H9 (cell line): Measurements from ENCODE around the gene ECSCR. TPM values are rescaled to one million over a fixed set of nuclear protein-coding genes. Genes with fewer than 3 reads are reported as not detected.

Experiments
- DNase-seq: peaks from one replicate; pipeline ENCODE4 v3.0.0-alpha.2; 2017
- H2AFZ ChIP-seq: one replicate; pipeline ENCODE4 v1.6.1; 2013; ENCODE audit warnings: mild to moderate bottlenecking, low read length, control low read depth, moderate library complexity
- H2AK5ac ChIP-seq: 2 replicates; pipeline ENCODE4 v1.6.1; 2013; ENCODE audit warnings: low read length, control low read depth, mixed read lengths; ENCODE audit not compliant: insufficient read length
- H2BK120ac ChIP-seq: one replicate; pipeline ENCODE4 v1.6.1; 2013; ENCODE audit warnings: low read depth, mild to moderate bottlenecking, low read length, control low read depth, inconsistent platforms; ENCODE audit not compliant: poor library complexity, severe bottlenecking
- H2BK12ac ChIP-seq: 2 replicates; pipeline ENCODE4 v1.6.1; 2013; ENCODE audit warnings: low read length, control low read depth, mixed read lengths, low read depth; ENCODE audit not compliant: insufficient read length
- H2BK15ac ChIP-seq: 2 replicates; pipeline ENCODE4 v1.6.1; 2013; ENCODE audit warnings: low read depth, low read length, control low read depth
- H2BK20ac ChIP-seq: one replicate; pipeline ENCODE4 v1.6.1; 2013; ENCODE audit warnings: low read depth, mild to moderate bottlenecking, low read length, control low read depth, inconsistent platforms; ENCODE audit not compliant: poor library complexity, severe bottlenecking
- H2BK5ac ChIP-seq: 2 replicates; pipeline ENCODE4 v1.6.1; 2013; ENCODE audit warnings: low read length, control low read depth, mixed read lengths; ENCODE audit not compliant: insufficient read length
- H3K14ac ChIP-seq: 2 replicates; pipeline ENCODE4 v1.6.1; 2013; ENCODE audit warnings: low read length, control low read depth; ENCODE audit not compliant: insufficient read depth
- H3K18ac ChIP-seq: 2 replicates; pipeline ENCODE4 v1.6.1; 2013; ENCODE audit warnings: low read depth, mild to moderate bottlenecking, mixed read lengths, low read length, control low read depth; ENCODE audit not compliant: insufficient read length
- H3K23ac ChIP-seq: 2 replicates; pipeline ENCODE4 v1.6.1; 2013; ENCODE audit warnings: low read length, control low read depth, mixed read lengths, low read depth; ENCODE audit not compliant: insufficient read length
- H3K23me2 ChIP-seq: 2 replicates; pipeline ENCODE4 v1.6.1; 2013; ENCODE audit warnings: low read depth, mild to moderate bottlenecking, mixed read lengths, low read length, control low read depth; ENCODE audit not compliant: insufficient read length, poor library complexity, severe bottlenecking
- H3K27ac ChIP-seq: 2 replicates; pipeline ENCODE4 v1.5.1; 2013; ENCODE audit warnings: low read length, control low read depth, mixed read lengths, low read depth; ENCODE audit not compliant: insufficient read length
- H3K27me3 ChIP-seq: 2 replicates; pipeline ENCODE4 v1.6.1; 2013; ENCODE audit warnings: low read length, control low read depth, inconsistent platforms; ENCODE audit not compliant: insufficient read depth
- H3K4ac ChIP-seq: 2 replicates; pipeline ENCODE4 v1.6.1; 2013; ENCODE audit warnings: low read depth, mild to moderate bottlenecking, control low read depth, inconsistent platforms, low read length, moderate library complexity
- H3K4me1 ChIP-seq: 2 replicates; pipeline ENCODE4 v1.6.1; 2013; ENCODE audit warnings: low read length, control low read depth, inconsistent platforms; ENCODE audit not compliant: insufficient read depth
- H3K4me2 ChIP-seq: 2 replicates; pipeline ENCODE4 v1.6.1; 2013; ENCODE audit warnings: low read length, control low read depth, mixed read lengths; ENCODE audit not compliant: insufficient read length, insufficient read depth
- H3K56ac ChIP-seq: 2 replicates; pipeline ENCODE4 v1.6.1; 2013; ENCODE audit warnings: low read depth, mild to moderate bottlenecking, mixed read lengths, low read length, control low read depth; ENCODE audit not compliant: insufficient read length
- H3K79me1 ChIP-seq: 2 replicates; pipeline ENCODE4 v1.6.1; 2013; ENCODE audit warnings: low read depth, mild to moderate bottlenecking, moderate library complexity, low read length, control low read depth, inconsistent platforms; ENCODE audit not compliant: insufficient read depth, poor library complexity, severe bottlenecking
- H3K79me2 ChIP-seq: 2 replicates; pipeline ENCODE4 v1.6.1; 2013; ENCODE audit warnings: low read length, control low read depth, inconsistent platforms; ENCODE audit not compliant: insufficient read depth
- H3K9ac ChIP-seq: 2 replicates; pipeline ENCODE4 v1.6.1; 2013; ENCODE audit warnings: low read length, control low read depth, mixed read lengths; ENCODE audit not compliant: insufficient read length; ENCODE audit errors: extremely low read depth
- H3K9me3 ChIP-seq: one replicate; pipeline ENCODE4 v1.6.1; 2013; ENCODE audit warnings: low read depth, low read length, inconsistent platforms; ENCODE audit not compliant: control insufficient read depth
- H3T11ph ChIP-seq: one replicate; pipeline ENCODE4 v1.6.1; 2013; ENCODE audit warnings: mild to moderate bottlenecking, low read length, control low read depth, inconsistent platforms
- H4K20me1 ChIP-seq: one replicate; pipeline ENCODE4 v1.6.1; 2013; ENCODE audit not compliant: control insufficient read depth, insufficient read length, insufficient read depth
- H4K5ac ChIP-seq: 2 replicates; pipeline ENCODE4 v1.6.1; 2013; ENCODE audit warnings: low read depth, mild to moderate bottlenecking, mixed read lengths, low read length, control low read depth; ENCODE audit not compliant: insufficient read length
- H4K8ac ChIP-seq: replicated peaks from 2 replicates; pipeline ENCODE4 v1.6.1; 2013; ENCODE audit warnings: low read length, control low read depth, mixed read lengths, low read depth; ENCODE audit not compliant: insufficient read length
- H4K91ac ChIP-seq: 2 replicates; pipeline ENCODE4 v1.6.1; 2013; ENCODE audit warnings: low read depth, mild to moderate bottlenecking, moderate library complexity, mixed read lengths, low read length, control low read depth; ENCODE audit not compliant: insufficient read length
- H3K27ac Mint-ChIP-seq, 3 experiments: 2 replicates in 2 of 3; 3 replicates in 1 of 3; pipeline ENCODE4 v1.8.0; 2020 to 2021; ENCODE audit warnings: mixed read lengths in 3 of 3, mild to moderate bottlenecking in 1 of 3, moderate library complexity in 1 of 3
- H3K27me3 Mint-ChIP-seq: 2 replicates; pipeline ENCODE4 v1.8.0; 2021; ENCODE audit warnings: low read depth, mild to moderate bottlenecking, moderate library complexity, mixed read lengths
- H3K36me3 Mint-ChIP-seq, 3 experiments: 2 replicates in 2 of 3; 3 replicates in 1 of 3; pipeline ENCODE4 v1.8.0; 2020 to 2021; ENCODE audit warnings: low read depth in 3 of 3, mixed read lengths in 3 of 3; ENCODE audit not compliant: insufficient read depth in 1 of 3
- H3K4me1 Mint-ChIP-seq, 2 experiments: 2 replicates each; pipeline ENCODE4 v1.8.0; 2020; ENCODE audit warnings: mixed read lengths in 2 of 2
- H3K4me3 Mint-ChIP-seq, 2 experiments: 2 replicates in 1 of 2; 3 replicates in 1 of 2; pipeline ENCODE4 v1.8.0; 2020 to 2021; ENCODE audit warnings: mild to moderate bottlenecking in 2 of 2, mixed read lengths in 2 of 2, moderate library complexity in 1 of 2
- H3K9me3 Mint-ChIP-seq, 2 experiments: 2 replicates in 1 of 2; 3 replicates in 1 of 2; pipeline ENCODE4 v1.8.0; 2020; ENCODE audit warnings: mild to moderate bottlenecking in 2 of 2, mixed read lengths in 2 of 2, moderate library complexity in 1 of 2
- WGBS: extraction: QIAGEN DNeasy Blood & Tissue Kit; methylation state at CpG from one replicate; pipeline ENCODE4 v1.1.7; 2013; ENCODE audit warnings: missing lambda C conversion rate, low lambda C conversion rate, mixed read lengths; ENCODE audit not compliant: insufficient read length; ENCODE audit errors: extremely low coverage; 5-methylcytosine and 5-hydroxymethylcytosine counted together
- total RNA-seq: library from RNA; stranded (reverse); gene quantifications from 2 replicates; pipeline ENCODE4 v1.2.1, GENCODE V29; 2021
- TF ChIP-seq, protein P1 (sequence below): fragments of 200-600 bp; sonication (generic); conservative IDR thresholded peaks from 3 replicates; pipeline ENCODE4 v1.8.0; 2021; ENCODE audit warnings: antibody characterized with exemption, mild to moderate bottlenecking

ECSCR gene
- total RNA-seq, 1 experiment from 2014 or later, result 1.6 TPM

DNA sequence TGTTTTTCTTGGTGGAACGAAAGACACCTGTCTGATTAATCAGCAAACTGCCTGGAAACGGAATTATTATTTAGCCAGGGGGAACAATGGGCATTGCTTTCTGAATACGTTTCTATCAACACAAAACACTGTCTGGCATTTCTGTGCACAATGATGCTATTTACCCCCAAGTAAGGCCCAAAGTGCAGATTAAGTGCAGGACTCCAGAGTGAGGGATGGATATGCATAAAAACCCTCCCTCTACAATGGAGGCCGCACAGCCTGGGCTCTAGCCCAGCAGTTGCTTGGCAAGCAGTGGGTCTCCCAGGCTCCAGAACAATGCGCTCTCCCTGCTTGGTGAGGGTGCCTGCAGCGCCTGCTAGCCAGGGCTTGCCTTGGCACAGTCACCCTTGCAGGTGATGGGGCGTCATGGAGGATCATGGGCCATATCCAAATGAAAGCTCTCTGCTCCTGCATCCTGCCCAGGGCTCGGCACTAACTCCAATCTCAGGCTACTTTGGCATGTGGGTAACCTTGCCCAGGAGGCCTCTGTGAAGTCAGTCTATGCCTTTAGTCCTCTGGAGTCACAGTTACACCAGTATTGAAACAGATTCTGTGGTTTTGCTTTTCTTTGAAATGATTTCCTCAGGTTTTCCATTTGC is 47.2 kb downstream of the ECSCR start:
- Mint-ChIP-seq H3K4me1 (peaks cover 14 to 20% of the 10 kb centered on the region in 2 experiments), H3K4me3 (no peak overlapping the region), H3K27me3 (peaks cover 1% of the 10 kb centered on the region), H3K36me3 (peaks cover 0 to 46% (median 32%) of the 10 kb centered on the region in 3 experiments; a peak in 5 of 7 replicates), H3K9me3 (no peaks in the 10 kb centered on the region), H3K27ac (no peak overlapping the region)
- H3K4me2 ChIP-seq, result no peak overlapping the region
- H3K27ac ChIP-seq, result no peak overlapping the region
- H3K4me1 ChIP-seq, result no peaks in the 10 kb centered on the region
- no peaks in the 10 kb centered on the region for H3K79me2 ChIP-seq
- H2BK20ac ChIP-seq, result no peak overlapping the region
- no peaks in the 10 kb centered on the region for H3K79me1 ChIP-seq
- no peak overlapping the region for H4K5ac ChIP-seq
- no peak overlapping the region for H2BK12ac ChIP-seq
- no peak overlapping the region for H2BK5ac ChIP-seq
- no peaks in the 10 kb centered on the region for H4K20me1 ChIP-seq
- H3K56ac ChIP-seq, result no peak overlapping the region
- no peak overlapping the region for H2AFZ ChIP-seq
- H2BK15ac ChIP-seq, result no peak overlapping the region
- no peaks in the 10 kb centered on the region for H3K27me3 ChIP-seq
- TF ChIP-seq, protein P1, sequence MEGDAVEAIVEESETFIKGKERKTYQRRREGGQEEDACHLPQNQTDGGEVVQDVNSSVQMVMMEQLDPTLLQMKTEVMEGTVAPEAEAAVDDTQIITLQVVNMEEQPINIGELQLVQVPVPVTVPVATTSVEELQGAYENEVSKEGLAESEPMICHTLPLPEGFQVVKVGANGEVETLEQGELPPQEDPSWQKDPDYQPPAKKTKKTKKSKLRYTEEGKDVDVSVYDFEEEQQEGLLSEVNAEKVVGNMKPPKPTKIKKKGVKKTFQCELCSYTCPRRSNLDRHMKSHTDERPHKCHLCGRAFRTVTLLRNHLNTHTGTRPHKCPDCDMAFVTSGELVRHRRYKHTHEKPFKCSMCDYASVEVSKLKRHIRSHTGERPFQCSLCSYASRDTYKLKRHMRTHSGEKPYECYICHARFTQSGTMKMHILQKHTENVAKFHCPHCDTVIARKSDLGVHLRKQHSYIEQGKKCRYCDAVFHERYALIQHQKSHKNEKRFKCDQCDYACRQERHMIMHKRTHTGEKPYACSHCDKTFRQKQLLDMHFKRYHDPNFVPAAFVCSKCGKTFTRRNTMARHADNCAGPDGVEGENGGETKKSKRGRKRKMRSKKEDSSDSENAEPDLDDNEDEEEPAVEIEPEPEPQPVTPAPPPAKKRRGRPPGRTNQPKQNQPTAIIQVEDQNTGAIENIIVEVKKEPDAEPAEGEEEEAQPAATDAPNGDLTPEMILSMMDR, result no peak
- no CpG with 5 or more reads among the region's 8 CpGs for WGBS
- no peak overlapping the region for H2BK120ac ChIP-seq
- H3K9me3 ChIP-seq, result no peaks in the 10 kb centered on the region
- no peak overlapping the region for H4K8ac ChIP-seq
- no peak overlapping the region for H3T11ph ChIP-seq
- H2AK5ac ChIP-seq, result no peak overlapping the region
- DNase-seq, result no peak
- no peak overlapping the region for H4K91ac ChIP-seq
- H3K14ac ChIP-seq, result no peak overlapping the region; the same call in 1 of the 2 replicates
- H3K9ac ChIP-seq, result no peak overlapping the region
- H3K23me2 ChIP-seq, result no peaks in the 10 kb centered on the region
- H3K23ac ChIP-seq, result no peak overlapping the region
- no peak overlapping the region for H3K4ac ChIP-seq
- H3K18ac ChIP-seq, result no peak overlapping the region
